HPDE6-E6E7 (cell line): ENCODE data around the gene UBTD2.
"Not testable (repeated sequence)": the region's sequence is repeated elsewhere in the genome, so short reads cannot be mapped to it uniquely, and the experiment has no call there.

ENCODE experiments used
- DNase-seq: peaks from one replicate; pipeline ENCODE4 v3.0.0; 2011; ENCODE audit warnings: missing footprints; ENCODE audit errors: extremely low spot score

Gene UBTD2, protein sequence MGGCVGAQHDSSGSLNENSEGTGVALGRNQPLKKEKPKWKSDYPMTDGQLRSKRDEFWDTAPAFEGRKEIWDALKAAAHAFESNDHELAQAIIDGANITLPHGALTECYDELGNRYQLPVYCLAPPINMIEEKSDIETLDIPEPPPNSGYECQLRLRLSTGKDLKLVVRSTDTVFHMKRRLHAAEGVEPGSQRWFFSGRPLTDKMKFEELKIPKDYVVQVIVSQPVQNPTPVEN

DNA sequence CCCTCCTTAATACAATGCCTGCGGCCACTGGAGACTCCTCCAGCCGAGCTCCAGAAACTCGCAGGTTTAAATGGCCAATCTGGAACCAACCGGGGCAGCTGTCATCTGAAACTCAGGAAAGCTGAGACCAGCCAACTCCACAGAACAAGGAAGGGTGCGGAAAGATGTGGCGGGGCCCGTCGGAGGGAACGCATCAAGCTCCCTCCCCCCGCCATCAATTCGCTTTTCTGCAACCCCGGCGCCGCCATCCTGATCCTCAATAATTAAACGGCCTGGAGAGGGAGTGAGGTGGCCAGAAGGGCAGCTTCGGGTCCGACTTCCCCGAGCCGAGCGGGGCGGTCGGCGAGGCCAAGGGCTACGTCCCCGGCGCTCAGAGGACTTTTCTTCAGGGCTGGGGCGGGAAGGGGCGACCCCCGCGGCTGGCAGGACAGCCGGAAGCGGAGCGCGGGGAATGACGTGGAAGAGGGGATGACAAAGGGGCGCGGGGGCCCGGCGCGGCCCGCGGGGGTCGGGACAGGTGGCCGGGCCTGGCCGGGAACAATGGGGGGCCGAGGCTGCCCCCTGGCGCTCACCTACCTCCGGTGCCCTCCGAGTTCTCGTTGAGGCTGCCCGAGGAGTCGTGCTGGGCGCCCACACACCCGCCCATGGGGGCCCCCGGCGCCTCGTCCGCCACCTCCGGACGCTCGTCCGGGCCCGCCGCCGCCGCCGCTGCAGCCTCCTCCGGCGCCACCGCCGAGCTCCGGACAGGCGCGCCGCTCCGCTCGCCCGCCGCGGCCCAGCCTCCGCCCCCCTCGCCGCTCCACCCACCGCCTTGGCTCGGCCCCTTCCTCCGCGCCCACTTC, at the start of gene UBTD2:
Gene UBTD2, minus strand, starts transcription at position 745 of the 842 bp plus-strand sequence. Its CDS starts 99 bp downstream, at position 646.
- DNase-seq, result peak; percentile 77

DNA sequence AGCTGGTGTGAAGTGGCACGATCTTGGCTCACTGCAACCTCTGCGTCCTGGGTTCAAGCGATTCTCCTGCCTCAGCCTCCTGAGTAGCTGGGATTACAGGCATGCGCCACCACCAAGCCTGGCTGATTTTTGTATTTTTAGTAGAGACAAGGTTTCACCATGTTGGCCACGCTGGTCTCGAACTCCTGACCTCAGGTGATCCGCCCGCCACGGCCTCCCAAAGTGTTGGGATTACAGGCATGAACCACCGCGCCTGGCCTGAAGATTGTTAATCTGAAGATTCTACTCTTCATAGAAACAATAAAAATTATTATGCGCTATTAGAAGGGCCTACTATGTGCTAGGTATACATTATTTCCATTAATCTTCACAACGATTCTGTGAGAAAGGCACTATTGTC, 43.3 kb upstream of the UBTD2 start:
- not testable (repeated sequence) for DNase-seq

DNA sequence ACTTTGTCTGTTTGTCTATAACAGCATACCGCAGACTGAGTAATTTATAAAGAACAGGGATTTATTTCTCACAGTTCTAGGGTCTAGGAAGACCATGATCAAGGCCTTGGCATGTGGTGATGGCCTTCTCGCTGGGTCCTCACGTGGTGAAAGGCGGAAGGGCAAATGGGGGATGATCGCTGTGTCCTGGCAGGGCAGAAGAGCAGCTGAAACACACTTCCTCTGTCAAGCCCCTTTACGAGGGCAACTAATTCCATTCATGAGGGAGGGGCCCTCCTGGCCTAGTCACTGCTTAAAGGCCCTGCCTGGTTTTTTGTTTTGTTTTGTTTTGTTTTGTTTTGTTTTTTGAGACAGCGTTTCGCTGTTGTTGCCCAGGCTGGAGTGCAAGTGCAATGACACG, 41.9 kb upstream of the UBTD2 start:
- no peak for DNase-seq

DNA sequence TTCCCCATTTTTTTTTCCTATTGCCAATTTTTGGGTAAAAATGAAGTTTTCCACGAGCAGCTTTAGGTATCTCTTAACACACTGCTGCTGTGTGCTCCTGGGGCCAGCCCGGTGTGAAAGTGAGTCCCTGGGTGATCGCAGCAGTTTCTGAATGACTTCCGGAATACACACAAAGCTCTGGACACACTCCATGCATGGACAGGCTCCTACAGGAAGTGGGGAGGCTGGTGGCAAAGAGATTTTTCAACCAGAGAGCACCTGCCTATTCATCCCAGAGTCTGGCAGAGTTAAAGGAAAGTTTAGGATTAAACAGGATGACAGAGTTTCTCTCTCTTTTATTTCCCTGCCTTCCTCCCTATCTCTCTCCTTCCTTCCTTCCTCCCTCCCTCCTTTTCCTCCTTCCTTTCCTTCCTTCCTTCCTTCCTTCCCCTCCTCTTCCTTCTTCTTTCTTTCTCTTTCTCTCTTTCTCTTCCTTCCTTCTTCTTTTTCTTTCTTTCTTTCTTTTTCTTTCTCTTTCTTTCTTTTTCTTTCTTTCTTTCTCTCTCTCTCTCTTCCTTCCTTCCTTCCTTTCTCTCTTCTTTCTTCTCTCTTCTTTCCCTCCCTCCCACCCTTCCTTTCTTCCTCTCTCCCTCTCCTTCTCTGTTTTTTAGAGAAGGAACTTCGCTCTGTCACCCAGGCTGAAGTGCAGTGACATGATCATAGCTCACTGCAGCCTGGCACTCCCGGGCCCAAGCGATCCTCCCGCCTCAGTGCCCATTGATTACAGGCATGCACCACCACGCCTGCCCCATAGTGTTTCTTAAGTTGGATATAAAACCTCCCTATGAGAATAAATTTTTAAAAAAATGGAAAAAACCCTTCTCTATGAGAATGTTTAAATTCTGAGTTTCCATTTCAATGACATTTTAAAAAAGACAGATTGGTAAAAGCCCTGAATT, 38.7 kb upstream of the UBTD2 start:
- no peak for DNase-seq

DNA sequence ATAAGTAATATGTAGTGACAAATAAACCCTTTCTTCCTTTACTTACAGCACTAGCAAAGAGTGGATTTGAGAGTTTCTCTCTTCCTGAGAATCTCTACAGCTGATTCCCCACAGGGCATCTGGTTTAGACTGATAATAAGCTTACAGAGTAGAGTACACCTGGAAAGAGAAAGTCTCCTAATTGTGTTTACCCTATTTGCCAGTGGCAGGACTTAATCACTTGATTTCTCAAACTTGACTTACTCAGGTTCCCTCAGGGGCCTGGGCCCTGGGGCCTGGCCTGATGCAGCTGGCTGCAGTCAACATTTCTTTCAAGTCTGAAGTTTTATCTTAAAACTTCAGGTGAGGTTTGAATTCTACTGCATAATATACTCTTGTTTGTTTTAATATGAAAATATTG, 38.0 kb upstream of the UBTD2 start:
- no peak for DNase-seq

DNA sequence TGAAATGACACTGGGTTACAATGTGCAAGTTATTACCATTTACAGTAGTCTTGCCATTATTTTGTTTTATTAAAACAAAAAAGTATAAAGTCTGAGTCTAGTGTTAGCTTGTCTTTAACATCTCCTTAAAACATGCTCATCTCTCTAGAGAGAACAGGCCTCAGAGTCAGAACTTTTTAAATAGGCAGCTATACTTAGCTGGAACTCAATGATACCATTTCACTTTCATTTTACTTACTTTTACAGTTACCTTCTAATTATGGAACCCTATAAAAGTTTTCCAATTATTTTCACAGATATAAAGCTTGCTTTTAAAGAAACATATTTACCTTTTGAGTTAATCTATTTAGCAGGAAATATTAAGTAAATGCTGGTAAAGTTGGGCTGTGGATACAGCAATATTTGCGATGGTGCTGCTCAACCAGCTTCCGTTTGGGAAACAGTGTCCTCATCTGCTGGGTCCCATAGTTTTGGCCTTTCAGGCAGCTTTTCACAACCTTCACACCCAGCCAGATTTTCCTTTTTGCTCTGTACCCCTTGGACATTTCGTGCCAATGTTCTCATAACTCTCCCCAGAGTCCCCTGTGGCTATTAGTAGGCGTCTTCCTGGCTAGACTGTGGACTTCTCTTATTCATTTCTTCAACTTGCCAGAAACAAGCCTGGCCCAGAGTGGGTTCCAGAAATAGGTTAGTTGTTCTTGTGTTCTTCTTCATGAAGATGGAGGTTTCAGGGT, 36.3 kb upstream of the UBTD2 start:
- no peak for DNase-seq

DNA sequence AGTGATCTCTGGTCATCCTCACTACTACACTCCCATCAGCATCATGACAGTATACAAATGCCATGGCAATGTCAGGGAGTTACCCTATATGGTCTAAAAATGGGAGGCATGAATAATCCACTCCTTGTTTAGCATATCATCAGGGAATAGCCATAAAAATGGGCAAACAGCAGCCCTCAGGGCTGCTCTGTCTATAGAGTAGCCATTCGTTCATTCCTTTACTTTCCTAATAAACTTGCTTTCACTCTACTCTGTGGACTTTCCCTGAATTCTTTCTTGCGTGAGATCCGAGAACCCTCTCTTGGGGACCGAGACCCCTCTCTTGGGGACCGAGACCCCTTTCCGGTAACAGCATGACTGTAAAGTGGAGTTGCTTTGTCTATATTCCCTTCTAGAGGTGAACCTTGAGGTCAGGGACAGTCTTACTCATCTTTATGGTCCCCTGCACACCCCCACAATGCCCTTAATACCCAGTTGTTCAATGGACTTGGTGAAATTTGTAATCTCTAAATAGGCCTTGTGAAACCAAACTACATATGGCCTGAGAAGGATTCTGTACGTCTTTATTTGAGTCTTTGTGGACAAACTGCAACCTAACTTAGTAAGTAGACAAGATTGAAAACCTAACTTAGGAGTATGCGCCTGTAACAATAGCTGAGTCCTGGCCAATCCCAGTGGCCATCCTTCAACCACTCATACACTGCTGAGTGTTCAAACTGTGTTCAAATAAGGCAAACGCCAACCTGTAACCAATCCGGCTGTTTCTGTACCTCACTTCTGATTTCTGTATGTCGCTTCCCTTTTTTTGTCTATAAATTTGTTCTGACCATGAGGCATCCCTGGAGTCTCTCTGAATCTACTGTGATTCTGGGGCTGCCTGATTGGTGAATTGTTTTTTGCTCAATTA, 32.3 kb upstream of the UBTD2 start:
- DNase-seq, result no peak

DNA sequence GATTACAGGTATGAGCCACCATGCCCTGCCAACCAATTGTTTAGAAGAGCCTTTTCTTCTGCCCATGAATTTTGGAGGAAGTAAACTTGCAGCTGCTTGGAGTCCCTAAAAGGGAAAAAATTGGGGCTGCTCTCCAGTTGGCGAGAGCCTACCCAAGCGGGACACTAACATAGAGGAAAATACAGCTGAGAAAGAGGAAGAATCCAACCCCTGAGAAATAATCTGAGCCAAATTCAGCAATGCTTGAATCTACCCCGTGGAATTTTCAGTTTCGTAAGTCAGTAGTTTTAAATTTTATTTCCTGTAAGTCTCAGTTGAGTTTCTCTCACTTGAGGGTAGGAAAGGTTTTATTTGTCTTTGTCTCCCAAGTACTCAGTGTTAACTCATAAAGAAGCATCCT, 30.4 kb upstream of the UBTD2 start:
- no peak for DNase-seq

DNA sequence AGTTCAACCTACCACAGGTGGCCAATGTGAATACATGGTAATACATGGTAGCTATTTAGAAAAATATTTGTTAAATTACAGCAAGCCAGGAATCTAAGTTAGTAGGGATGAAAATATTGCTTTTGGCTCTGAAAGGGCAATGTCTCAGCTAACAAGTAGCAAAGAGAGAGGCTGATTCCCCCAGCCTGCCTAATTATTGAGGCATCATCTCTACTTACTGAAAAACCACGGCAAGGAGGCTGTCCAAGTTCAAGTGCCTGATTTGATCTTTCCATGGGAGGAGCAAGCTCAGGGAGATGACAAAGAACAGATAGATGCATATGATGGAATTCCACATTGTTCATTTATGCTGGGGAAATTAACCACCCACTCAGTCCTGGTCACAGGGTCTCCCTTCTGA, 28.7 kb upstream of the UBTD2 start:
- no peak for DNase-seq

DNA sequence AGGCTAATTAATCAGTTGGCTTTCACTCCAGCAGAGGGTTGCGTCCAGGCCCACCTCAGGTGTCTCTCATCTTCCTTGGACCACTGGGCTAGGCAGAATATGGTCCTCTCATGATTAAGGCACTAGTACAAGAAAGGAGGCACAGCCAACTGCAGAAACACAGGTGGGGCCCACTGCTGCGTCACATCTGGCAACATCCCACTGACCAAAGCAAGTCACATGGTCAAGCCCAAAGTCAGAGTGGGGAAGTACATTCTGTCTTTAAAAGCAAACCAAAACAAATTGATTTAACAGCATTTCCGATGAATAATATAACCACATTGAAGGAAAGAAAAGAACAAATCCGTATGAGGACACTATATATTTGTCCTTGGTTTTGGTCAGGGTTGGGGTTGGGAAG, 28.0 kb upstream of the UBTD2 start:
- no peak for DNase-seq

DNA sequence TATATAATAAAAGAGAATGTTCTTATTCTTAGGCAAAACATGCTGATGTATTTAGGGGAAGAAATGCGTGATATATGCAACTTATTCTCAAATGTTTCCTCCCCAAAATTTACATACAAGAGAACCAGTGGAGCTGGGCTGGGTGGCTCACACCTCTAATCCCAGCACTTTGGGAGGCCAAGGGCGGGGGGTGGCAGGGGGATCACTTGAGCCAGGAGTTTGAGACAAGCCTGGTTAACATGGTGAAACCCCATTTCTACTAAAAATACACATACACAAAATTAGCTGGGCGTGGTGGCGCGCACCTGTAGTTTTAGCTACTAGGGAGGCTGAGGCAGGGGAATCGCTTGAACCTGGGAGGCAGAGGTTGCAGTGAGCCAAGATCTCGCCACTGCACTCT, 27.5 kb upstream of the UBTD2 start:
- DNase-seq, result no peak

DNA sequence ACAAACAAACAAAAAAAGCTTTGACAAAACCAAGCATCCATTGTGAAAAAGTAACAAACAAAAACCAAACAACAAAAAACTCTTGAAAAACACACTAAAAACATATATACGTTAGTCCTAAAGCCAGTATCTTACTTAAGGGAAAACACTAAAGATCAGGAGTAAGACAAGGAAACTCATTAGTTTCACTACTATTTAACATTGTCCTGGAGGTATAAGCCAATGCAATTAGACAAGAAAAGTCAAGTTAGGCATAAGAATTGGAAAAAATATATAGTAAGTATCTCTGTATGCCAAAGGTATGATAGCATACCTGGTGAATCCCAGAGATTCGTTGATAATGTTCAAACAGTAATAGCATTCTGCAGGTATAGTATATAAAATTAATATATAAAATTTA, 21.8 kb upstream of the UBTD2 start:
- no peak for DNase-seq

DNA sequence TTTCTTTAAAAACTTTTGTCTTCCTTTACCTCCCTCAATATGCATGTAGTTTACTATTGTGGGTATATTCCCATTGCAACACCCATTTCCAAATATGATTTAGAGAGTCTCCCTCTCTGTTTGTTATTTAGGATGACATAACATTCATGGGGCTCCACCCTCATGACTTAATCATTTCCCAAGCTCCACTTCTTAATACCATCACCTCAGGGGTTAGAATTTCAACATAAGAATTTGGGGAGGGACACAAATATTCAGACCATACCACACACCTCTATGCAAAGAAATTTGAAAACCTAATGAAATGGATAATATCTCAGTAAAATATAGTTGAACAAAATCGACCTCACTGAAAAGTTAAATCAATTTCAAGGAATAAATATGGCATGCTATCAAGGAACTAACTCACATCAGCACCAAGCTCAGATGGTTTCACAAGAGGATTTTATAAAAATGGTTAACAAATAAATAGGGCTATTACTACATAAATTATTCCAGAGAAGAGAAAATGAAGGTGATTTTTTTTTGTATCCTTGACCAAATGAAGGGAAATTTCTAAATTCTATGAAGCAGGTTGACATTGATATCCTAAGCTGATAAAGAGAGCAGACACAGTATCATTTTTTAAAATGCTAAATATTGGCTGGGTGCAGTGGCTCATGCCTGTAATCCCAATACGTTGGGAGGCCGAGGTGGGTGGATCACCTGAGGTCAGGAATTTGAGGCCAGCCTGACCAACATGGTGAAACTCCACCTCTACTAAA, 20.2 kb upstream of the UBTD2 start:
- no peak for DNase-seq

DNA sequence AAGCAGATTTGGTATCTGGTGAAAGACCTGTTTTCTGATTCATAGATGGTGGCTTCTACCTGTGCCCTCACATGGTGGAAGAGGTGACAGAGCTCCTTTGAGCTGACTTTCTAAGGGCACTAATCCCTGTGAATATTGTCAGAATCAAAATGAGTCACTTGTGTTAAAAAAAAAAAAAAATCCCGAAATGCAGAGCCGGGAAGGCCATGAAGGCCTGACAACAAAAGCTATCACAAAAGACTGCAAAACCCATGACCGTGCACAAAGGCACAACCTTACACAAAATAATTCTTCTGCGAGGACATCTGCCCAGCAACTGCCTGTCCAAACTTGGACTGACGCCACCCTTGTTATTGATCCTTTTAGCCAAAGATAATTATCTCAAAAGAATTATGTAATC, 19.6 kb upstream of the UBTD2 start:
- no peak for DNase-seq

DNA sequence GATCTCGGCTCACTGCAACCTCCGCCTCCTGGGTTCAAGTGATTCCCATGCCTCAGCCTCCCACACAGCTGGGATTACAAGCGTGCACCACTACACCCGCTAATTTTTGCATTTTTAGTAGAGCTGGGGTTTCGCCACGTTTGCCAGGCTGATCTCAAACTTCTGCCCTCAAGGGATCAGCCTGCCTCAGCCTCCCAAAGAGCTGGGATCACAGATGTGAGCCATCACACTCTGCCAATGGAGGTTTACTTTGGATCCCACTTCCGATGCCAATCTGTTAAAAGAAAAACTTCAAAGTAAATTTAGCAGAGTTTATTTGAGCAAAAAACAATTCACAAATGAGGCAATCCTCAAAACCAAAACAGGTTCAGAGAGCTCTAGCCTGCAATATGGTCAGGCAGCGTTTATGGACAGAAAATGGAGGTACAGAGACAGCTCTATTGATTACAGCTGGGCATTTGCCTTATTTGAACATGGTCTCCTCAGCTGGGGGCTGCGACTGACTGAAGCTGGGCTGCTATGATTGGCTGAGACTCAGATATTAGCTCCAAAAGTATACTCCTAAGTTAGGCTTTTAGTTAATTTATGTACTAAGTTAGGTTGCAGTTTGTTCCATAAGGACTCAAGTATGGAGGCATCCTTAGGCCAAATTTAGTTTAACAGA, 18.6 kb upstream of the UBTD2 start:
- no peak for DNase-seq

DNA sequence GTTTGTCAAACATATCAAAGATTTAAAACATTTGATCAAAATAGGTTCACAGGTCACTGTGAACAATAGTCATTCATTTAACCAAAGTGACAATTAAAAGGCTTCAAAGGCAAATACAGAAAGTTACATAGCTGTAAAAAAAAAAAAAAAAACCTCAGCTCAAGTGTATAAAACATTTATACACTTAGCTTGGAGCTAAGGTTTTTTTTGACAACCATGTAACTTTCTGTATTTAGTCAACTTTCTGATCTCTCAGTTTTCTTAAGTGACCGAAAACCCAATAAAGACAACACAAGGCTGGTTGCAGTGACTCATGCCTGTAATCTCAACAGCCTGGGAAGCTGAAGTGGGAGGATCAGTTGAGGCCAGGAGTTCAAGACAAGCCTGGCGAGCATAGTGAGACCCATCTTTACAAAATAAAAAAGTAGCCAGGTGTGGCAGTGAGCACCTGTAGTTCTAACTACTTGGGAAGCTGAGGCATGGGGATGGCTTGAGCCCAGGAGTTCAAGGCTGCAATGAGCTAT, 16.4 kb upstream of the UBTD2 start:
- no peak for DNase-seq

DNA sequence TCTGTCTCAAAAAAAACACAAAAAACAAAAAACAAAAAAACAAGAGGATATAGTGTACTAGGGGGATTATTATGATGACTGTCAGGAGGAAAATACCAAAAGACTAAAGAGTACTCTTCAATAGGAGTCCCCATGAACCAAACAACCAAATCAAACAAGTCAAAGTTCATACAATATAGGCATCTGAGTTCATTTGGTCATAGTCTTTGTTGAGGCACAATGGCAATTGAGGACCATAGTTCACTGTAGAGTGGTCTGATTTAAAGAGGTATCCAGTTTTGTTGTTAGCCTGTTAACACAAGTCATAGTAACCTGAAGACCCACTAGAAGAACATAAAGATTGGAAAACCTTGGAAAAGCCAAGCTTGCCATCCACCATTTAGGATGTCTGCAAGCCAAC, 11.3 kb upstream of the UBTD2 start:
- DNase-seq, result no peak

DNA sequence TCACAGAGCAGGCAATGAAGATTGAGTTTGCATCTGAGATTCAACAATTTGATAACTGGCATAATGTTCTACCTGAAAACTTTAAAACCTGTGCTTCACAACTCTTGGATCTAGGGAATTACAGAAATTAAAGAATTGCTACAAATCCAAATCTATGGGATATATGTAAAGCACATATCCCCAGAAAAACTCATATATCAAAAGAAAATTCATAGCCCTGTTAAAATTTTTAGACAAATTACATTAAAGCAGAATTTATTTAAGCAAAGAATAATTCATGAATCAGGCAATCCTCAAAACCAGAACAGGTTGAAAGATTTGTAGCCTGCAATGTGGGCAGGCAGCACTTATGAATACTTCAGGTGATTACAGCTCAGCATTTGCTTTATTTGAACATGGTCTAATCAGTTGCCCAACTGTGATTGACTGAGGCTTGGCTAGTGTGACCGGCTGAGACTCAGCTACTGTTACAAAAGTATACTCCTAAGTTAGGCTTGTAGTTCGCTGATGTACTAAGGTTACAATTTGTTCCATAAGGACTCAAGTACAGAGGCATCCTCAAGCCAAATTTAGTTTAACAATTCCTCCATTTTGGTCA, 10.3 kb upstream of the UBTD2 start:
- no peak for DNase-seq
